Amniotic stem cell (primary cell): ENCODE results near the gene GRK4.

ENCODE experiments used
- DNase-seq: peaks from one replicate; lab custom pipeline; 2025; lab: John Stamatoyannopoulos, UW

Gene GRK4

GRCh38 chr4:3013323-3013722 is 50.0 kb downstream of the GRK4 start:
- DNase-seq: no peak

DNA sequence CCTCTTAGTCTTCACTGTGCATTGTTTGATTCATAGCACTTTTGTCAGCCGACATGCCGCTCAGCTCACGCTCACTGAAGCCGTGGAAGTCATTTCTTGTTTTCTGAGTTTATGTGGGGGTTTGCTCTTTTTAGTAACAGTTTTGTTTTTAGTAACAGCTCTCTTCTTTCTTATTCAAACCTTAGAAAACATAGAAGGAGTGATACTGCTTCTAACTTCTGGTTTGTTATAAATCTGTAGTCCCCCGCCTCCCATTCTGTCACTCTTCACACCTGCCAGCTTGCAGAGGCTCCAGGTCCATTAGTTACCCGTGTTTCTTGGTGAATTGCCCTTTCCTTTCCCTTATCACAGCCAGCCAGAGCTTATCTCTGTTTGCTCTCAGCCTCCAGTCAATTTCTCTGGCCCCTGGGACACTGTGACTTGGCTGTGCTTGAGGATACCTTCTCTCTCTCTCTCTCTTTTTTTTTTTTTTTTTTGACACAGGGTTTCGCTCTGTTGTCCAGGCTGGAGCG is 50.5 kb downstream of the GRK4 start:
- DNase-seq: no peak

- DNase-seq: no peak
These were observed 53.6 kb downstream of the GRK4 start for GRCh38 chr4:3016961-3017360.

DNA sequence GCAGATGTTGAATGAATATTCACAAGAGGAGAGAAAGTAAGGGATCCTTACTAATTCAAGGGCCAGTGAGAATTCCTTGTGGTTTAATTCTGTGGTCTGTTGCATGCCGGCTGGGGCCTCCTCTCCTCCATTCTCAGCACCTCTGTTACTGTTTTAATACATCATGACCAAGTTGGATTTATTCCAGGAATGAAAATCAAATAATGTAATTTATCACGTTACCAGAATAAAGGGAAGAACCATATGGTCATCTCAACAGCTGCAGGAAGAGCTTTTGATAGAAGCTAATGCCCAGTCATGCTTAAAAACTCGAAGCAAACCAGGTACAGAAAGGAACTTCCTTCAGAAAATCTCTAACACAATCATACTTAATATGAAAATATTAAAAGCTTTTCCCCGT is 54.1 kb downstream of the GRK4 start:
- no peak for DNase-seq

GRCh38 chr4:3019145-3019846 is 55.9 kb downstream of the GRK4 start:
- no peak for DNase-seq

- no peak for DNase-seq
These were observed 57.8 kb downstream of the GRK4 start for GRCh38 chr4:3021127-3021526.

- no peak for DNase-seq
These were observed 58.3 kb downstream of the GRK4 start for GRCh38 chr4:3021627-3022026.

DNA sequence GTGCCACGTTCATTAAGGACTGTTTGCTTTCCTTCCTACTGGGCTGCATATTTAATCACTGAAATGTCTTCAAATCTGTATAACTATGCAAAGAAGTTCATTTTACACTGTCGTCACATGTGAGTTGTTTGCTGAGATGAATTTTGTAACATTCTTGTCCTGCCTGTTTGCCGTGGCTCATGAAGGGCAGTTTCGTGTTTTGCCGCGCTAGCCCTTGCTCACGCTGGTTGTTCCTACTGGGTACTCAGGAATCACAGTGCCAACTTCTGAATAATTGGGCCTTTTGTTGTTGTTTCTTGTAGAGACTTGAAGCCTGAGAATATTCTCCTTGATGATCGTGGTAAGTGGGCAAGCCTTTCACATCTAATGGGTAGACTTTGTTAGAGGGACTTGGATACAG is 58.7 kb downstream of the GRK4 start:
- DNase-seq: no peak

GRCh38 chr4:3022651-3023050 is 59.3 kb downstream of the GRK4 start:
- DNase-seq: no peak

DNA sequence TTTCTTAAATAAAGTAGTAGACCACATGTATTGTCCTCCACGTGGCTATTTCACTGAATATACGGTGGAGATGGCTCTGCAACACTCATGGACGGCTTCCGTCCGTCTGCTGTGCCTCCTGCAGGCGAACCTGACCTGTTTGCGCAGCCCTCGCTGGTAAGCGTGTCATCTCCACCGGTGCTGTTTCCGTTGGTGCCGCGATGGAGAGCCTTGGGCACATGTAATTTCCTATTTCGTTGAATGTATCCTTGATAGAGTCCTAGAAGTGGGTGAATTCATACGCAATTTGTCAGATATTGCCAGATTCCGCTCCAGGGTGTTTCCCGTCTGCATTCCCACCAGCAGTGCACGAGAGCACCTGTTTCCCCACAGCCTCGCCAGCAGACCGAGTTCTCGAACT is 62.5 kb downstream of the GRK4 start:
- no peak for DNase-seq

GRCh38 chr4:3026540-3026939 is 63.2 kb downstream of the GRK4 start:
- DNase-seq: no peak

GRCh38 chr4:3029464-3029863 is 66.1 kb downstream of the GRK4 start:
- no peak for DNase-seq

GRCh38 chr4:3030566-3031356 is 67.4 kb downstream of the GRK4 start:
- no peak for DNase-seq

DNA sequence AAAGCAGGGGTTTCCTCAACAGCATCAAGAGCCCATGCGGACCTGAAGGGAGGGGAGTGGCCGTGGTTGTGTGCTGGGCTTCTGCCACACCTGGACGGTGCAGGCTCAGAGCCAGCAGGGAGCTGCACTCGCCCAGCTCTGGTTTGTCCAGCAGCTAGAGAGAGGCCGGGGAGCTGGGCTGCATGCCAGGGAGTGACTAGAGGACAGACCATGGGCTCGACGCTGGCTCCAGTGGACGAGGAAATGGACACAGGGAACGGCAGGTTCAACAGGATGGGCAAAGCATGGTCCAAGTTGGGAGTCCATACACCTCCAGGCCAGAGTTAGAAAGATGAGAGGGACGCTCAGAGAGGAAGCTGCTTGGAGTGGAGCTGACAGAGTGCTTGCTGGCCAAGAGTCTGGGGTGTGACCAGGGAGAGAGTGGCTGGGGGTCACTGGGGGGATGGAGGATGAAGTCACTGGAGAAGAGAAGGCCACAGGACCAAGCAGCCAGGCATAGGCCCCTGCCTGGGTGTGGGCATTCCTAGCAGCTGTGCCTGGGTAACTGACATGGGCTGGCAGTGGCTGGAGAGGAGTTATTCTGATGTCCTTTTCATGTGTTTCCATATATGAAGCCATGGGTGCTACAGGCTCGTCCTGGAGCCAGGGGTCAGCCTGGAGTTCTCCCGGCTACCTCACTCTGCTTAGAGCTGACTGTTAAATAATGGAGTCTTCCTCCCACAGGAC is 68.1 kb downstream of the GRK4 start:
- no peak for DNase-seq

- DNase-seq: no peak
These were observed 70.9 kb downstream of the GRK4 start for GRCh38 chr4:3034231-3034630.

DNA sequence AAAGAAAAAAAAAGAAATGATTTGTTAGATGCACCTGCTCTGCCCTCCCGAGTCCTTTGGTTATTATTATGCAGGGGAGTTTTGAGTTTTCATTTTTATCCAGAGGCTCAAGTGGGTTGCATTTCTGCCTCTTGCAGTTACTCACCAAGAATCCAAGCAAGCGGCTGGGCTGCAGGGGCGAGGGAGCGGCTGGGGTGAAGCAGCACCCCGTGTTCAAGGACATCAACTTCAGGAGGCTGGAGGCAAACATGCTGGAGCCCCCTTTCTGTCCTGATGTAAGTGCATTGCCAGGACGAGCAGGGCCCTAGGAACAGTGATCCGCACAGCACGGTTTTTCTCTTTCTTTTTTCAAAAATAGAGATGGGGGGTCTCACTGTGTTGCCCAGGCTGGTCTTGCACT is 71.9 kb downstream of the GRK4 start:
- no peak for DNase-seq

- no peak for DNase-seq
These were observed 72.3 kb downstream of the GRK4 start for GRCh38 chr4:3035674-3036073.

DNA sequence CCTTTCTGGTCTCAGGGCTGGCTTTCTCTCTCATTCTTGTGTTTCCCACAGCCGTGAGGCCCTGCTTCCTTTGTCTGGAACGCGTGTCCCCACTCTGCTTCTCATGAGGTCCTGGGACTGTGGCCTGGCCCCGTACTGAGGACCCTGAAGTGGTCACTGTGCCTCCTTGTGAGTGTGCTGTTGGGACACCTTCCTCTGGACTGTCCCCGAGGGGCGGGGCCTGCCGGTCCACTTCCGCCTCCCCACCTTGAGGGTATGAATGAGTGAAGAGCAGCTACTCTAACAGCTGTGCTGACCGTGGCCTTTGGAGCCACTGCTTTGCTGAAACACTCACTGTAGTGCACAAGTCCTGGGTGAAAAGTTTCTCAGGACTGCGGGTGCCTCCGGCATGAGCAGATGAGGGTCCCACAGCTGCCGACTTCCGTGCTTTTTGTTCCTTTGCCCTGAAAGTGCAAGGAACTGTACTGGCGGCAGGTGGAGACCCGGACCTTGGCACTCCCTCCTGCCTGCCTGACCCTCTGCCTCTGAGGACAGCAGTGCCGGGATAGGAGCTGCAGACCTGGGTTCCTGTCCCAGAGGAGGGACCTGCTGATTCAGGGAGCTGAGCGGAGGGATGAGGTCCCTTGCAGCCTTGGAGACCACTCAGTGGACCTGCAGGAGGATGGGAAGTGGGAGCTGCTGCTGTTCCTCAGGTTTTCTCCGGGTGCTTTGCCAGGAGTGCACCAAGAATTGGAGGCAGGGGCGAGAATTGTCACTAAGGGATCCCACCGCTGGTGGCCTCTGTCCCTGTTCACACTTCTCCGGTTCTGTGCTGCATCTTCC is 73.0 kb downstream of the GRK4 start:
- DNase-seq: no peak

DNA sequence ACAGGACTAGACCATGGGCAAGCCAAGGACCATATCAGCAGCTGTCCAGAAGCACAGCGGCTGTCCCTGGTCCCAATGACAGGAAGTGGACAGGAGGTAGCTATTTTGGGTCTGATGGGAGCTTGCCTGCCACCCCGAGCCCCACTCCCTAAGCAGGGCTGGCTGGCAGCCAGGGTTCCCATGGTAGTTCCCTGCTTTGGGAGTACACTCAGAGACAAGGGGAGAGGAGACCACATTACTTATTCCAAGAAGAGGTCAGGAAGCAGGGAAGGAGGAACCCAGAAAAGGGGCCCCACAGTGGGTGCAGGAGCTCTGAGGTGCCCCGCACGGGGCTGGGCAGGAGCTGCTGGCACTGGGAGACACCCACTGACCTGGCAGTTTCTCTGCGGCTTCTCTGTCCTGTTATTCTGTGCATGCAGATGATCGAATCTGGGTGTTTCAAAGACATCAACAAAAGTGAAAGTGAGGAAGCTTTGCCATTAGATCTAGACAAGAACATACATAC is 74.6 kb downstream of the GRK4 start:
- DNase-seq: no peak

DNA sequence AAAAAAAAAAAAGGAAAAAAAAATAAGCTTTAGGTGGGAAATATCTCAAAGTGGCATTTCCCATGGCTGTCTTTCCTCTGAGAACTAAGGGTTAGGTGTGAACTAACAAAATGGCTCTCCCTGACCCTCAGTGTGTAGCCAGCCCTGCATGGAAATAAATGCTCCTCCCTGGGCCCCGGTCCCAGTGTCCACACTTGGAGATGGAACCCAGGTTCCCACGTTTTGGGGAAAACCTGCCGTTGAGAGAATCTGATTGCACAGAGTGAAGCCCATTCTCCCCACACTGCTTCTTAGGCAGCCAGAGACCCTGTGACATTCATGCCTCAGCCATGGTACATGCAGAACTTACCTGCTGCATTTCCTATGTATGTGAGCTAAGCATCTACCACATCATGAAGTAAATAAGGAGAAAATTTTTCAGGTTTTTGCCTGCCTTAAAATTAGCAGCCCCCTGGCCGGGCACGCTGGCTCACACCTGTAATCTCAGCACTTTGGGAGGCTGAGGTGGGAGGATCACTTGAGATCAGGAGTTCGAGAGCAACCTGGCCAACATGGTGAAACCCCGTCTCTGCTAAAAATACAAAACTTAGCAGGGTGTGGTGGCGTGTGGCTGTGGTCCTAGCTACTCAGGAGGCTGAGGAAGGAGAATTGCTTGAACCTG is 76.5 kb downstream of the GRK4 start:
- no peak for DNase-seq
